Measurements from ENCODE around the gene FLNB. TPM values are rescaled to one million over a fixed set of nuclear protein-coding genes. Genes with fewer than 3 reads are reported as not detected.

FLNB gene
- total RNA-seq, 2 donors from 2014 or later, result 212 to 221 TPM

- no peak for TF ChIP-seq CTCF (conservative IDR thresholded peaks at IDR 0.05)
- Histone ChIP-seq H3K9ac (ENCODE audit: extremely low read depth, low read length, poor library complexity, severe bottlenecking) (no peak overlapping the region), H3K36me3 (ENCODE audit: control insufficient read depth, insufficient read depth, low read length) (no peaks in the 10 kb centered on the region), H3K27me3 (ENCODE audit: control insufficient read depth, insufficient read depth, low read length, poor library complexity, severe bottlenecking) (no peaks in the 10 kb centered on the region), H3K4me1 (ENCODE audit: control insufficient read depth, insufficient read depth, low read length) (peaks cover 5% of the 10 kb centered on the region), H3K4me3 (ENCODE audit: low read length) (no peak overlapping the region), H3K9me3 (ENCODE audit: control insufficient read depth, low read length) (peaks cover 8% of the 10 kb centered on the region), H3K27ac (ENCODE audit: low read depth, low read length) (no peak overlapping the region)
- H3K27me3 Mint-ChIP-seq (ENCODE audit: insufficient read depth), result no peaks in the 10 kb centered on the region
- no peak for DNase-seq
- peaks cover 10% of the 10 kb centered on the region for H3K9me3 Mint-ChIP-seq
- H3K4me3 Mint-ChIP-seq, result no peak overlapping the region
- no peaks in the 10 kb centered on the region for H3K36me3 Mint-ChIP-seq (ENCODE audit: low read depth)
- peaks cover 26% of the 10 kb centered on the region for H3K4me1 Mint-ChIP-seq
- H3K27ac Mint-ChIP-seq, result no peak overlapping the region
- WGBS, 2 experiments (ENCODE audit: insufficient coverage in 1 of 2, insufficient read length in 1 of 2), result no CpG with 5 or more reads among the region's 1 CpG
These were observed 210.7 kb downstream of the FLNB start for GRCh38 chr3:58218904-58219303.

Other genes with a start within 250 kb of the FLNB start
- gene DNASE1L3, start 202.6 kb downstream of the FLNB start, total RNA-seq, result not detected
- gene ABHD6, start 229.4 kb downstream of the FLNB start, total RNA-seq, result 1 to 10 TPM; 7.5 to 8.6 TPM